ENCODE results near the gene DGKA.
"Not testable (repeated sequence)": the region's sequence is repeated elsewhere in the genome, so short reads cannot be mapped to it uniquely, and the experiment has no call there.

DGKA gene

DNA sequence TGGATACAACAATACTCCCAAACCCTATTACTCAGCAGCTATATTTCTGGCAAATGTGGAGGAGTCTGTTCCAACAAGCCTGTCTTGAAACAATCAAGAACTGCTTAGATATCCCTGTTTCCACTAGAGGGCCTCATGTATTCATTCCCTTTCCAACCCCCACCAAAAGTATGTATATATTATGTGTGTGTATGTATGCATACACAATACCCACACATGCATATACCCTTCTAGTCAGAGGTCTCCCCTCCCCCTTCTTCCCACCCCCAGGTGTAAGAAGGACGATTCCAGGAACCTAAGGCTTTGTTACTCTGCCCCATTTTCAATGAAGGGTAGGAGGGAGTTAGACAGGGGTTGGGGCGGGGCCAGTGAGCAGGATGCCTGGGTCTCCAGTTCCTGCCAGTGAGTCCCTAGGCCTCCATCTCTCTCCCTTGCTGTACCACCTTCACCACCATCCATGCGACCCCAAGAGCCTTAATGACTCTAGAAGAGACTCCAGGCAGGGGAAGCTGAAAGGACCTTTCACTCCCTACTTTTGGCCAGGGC lies at the start of gene DGKA:
TSS of gene DGKA (plus strand) at position 392 of the 546 bp plus-strand sequence. CDS start 5,342 bp downstream, outside the sequence.
- peak; percentile 65 for DNase-seq

DNA sequence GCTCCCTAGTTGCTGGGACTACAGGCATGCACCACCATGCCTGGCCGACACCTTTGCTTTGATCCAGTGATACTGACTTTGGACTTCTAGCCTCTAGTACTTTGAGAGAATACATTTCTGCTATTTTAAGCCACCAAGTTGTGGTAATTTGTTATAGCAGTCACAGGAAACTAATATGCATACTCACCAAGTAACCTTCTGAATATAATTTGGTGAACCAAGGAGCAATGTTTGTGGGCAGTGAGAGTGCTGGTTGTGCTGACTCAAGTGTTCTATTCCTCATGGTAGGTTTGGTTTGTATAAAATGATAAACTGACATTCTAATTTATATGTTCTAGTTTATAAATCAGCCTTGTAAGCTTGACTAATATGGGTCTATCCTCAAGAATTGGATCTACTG lies 45.8 kb upstream of the DGKA start:
- DNase-seq: no peak

DNA sequence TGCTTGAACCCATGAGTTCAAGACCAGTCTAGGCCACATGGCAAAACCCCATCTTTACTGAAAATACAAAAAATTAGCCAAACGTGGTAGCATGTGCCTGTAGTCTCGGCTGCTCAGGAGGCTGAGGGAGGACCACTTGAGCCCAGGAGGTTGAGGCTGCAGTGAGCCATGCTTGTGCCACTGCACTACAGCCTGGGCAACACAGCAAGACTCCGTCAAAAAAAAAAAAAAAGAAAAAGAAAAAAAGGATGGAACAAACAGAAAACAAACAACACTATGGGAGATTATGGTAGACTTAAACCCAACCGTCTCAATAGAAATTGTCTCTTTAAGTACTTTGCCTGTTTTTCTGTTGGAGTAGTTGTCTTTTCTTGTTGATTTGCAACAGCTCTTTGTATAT lies 39.7 kb upstream of the DGKA start:
- DNase-seq: no peak

DNA sequence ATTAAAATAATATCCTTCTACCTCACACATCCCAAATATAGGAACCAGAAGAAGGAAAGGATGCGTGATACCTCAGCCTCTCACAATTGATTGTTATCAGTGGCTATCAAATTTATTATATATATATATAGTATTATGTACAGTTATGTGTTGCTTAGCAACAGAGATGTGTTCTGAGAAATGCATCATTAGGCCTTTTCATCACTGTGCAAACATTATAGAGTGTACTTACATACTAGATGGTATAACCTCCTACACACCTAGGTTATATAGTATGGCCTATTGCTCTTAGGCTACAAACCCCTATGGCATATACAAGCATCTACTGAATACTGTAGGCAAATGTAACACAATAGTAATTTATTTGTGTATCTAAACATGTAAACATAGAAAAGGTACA lies 37.2 kb upstream of the DGKA start:
- no peak for DNase-seq

DNA sequence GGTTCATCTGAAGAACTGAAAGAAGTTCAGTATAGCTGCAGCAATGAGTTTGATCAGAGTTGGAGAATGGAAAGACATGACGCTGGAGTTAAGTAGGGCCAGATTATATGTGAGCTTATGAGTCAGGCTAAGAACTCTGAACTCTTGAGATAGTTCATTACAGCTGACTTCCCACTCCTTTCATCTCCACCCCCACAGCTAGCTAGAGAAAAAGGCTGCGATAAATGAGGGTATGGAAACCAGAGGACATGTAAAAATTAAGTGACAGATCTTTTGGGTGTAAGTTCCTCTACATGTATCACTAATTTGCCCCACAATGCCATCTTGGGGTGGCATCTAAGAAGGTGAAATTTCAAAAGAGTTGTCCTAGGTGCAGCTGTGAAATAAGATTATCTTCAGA lies 31.9 kb upstream of the DGKA start:
- DNase-seq: no peak

DNA sequence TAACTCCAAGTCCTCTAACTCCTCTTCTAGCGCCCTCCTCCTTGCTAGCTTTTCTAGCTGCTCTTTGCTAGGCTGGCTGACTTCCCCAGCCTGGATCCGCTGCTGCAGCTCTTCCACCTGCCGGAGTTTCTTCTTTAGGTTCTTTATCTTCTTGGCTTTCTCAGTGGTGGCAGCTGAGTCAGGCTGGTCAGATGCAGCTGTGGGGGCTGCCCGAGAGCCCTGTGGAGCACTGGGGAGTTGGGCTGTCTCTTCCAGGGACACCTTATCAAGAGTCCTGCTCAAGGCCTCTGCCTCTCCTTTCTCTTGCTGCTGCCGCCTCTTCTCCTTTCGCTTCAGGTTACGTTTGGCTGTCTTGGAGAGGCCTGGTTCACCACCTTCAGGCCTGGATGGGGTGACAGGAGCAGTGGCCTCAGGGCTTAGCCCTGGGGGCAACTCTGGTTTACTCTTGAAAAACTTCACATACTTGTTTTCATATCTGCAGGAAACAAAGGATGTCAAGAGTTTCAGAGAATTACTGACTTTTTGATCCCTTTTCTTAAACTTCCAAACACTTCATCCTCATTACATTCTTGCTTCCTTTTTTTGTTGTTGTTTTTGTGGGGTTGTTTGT lies 29.0 kb upstream of the DGKA start:
- DNase-seq: no peak

DNA sequence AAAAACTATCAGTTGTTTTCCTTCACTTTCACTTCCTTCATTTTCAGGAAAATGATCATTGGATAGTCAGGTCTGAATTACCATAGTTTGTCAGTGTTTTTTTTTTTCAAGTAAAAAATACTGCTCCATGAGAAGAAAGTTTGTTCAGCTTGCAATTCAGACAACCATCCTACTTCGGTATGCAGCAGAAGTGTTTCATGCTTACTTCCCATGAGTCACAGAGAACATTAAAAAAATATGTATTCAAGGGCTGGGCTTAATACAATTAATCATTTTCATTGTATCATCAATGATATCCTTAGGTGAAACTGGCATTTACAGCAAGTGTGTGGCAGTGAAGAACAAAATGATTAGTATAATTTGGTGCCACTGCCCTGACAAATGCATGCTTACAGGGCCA lies 24.9 kb upstream of the DGKA start:
- no peak for DNase-seq

DNA sequence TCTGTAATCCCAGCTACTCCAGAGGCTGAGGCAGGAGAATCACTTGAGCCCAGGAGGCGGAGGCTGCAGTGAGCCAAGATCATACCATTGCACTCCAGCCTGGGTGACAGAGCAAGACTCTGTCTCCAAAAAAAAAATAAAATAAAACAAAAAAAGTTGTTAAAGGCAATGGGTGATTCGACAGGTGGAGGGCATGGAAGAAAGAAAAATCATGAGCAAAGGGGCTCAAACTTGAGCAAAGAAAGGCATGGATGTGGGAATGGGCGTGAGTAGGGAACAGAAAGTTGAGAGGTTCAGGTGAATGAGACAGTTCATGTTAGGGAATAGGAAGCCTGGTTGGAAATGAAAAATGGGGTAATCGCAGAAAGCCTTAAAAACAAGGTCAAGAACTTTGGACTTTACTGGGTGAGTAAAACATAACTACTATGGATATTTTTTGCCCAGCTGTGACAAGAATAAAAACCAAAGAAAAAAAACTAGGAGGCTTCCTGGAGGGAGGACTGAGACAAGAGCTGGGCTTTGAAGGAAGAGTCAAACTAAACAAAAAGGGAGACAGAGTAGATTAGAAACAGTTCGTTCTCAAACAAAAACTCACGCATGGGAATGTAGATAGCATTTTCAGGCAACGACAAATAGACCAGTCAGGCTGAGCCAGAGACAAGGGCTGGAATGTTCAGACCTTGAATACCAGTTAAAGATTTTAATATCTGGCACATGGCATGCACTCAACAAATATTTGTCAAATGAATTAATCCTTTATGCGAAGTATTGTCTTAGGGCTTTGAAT lies 22.0 kb upstream of the DGKA start:
- DNase-seq: no peak

DNA sequence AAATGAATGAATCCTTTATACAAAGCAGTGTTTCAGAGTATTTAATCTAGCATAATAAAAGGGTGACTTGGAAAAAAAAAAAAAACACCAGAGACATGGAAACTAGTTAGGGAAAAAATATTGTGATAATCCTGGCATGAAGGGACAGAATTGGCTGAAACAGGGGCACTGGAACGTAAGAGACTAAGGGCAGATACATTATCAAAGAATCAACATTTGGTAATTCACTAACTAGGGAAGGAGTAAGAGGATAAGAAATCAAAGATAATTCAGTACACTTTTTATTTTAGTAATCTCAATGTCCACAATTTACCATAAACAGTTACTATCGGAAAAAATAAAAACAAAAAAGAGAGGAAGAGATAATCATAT lies 21.5 kb upstream of the DGKA start:
- no peak for DNase-seq

DNA sequence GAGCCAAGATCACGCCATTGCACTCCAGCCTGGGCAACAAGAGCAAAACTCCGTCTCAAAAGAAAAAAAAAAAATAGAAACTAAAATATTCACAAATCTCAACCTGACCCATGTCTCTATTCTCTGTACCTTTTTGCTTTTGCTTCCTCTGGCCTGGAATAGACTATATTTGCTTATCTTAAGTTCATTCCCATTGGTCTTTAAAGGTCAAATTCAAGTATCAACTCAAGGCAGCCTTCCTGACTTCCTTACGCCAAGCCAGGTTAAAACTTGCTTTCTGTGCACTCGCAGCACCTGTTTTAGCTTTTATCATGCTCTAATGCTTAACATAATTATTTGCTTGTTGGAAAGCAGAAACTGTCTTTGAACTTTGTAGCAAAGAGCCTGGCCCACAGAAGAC lies 18.1 kb upstream of the DGKA start:
- DNase-seq: no peak

DNA sequence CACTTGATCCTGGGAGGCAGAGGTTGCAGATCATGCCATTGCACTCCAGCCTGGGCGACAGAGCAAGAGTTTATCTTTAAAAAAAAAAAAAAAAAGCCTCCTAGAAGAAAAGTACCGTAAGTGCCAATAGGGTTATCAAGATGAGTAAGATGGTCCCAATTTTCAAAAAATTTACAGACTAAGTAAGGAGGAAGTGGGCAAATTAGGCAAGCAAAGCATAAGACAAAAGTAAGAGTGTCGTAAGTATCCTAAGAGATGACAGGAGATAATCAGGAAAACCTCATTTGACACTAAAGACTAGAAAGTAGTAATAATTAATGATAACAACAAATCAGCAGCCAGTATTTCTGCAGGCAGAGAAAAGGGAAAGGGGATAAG lies 15.5 kb upstream of the DGKA start:
- DNase-seq: no peak

DNA sequence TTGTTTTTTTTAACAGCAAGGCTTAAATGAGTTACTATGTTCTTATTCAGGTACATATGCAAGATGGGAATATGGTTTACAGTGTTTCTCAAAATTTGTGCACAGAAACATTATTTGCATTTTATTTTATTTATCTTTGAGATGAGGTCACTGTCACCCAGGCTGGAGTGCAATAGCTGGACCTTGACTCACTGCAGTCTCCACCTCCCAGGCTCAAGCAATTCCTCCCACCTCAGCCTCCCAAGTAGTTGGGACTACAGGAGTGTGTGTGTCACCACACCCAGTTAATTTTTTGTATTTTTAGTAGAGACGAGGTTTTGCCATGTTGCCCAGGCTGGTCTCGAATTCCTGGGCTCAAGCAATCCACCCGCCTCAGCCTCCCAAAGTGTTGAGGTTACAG lies 11.9 kb upstream of the DGKA start:
- not testable (repeated sequence) for DNase-seq

DNA sequence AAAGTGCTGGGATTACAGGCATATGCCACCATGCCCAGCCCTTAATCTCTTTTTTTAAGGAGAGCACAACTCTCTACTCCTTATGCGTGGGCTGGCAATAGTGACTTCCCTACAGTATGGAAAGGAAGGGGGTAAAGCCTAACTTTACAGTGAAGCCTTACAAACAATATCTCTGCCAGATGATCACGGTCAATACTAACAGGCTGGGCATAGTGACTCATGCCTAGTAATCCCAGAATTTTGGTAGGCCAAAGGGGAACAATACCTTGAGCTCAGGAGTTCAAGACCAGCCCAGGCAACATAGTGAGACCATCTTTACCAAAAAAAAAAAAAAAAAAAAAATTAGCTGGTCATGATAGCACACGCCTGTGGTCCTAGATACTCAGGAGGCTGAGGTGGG lies 8.8 kb upstream of the DGKA start:
- DNase-seq: no peak

DNA sequence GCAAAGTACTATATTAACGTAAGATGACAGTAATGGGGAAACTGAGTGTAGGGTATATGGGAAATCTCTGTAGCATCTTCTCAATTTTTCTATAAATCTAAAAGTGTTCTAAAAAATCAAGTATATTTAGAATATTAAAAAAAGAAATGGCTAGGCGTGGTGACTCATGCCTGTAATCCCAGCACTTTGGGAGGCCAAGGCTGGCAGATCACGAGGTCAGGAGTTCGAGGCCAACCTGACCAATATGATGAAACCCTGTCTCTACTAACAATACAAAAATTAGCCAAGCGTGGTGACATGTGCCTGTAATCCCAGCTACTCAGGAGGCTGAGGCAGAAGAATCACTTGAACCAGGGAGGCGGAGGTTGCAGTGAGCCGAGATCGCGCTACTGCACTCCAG lies 7.3 kb upstream of the DGKA start:
- not testable (repeated sequence) for DNase-seq

DNA sequence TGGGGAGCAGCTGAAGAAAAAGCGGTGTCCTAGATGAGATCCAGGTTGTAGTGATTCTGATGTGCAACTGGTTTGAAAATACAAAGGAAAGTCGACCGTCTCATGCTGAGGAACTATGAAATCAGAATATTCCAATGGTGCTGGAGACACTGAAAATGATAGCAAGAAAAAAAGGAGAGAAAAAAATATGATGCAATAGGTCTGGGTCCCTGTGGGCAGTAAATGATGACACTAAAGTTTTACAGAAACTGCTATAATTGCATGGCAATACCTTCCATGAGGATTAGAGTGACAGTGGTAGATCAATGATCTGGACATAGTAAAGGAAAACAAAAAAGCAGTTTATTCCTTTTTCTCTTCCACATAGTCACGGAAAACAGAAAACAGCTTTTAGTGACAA lies 5.6 kb upstream of the DGKA start:
- no peak for DNase-seq

DNA sequence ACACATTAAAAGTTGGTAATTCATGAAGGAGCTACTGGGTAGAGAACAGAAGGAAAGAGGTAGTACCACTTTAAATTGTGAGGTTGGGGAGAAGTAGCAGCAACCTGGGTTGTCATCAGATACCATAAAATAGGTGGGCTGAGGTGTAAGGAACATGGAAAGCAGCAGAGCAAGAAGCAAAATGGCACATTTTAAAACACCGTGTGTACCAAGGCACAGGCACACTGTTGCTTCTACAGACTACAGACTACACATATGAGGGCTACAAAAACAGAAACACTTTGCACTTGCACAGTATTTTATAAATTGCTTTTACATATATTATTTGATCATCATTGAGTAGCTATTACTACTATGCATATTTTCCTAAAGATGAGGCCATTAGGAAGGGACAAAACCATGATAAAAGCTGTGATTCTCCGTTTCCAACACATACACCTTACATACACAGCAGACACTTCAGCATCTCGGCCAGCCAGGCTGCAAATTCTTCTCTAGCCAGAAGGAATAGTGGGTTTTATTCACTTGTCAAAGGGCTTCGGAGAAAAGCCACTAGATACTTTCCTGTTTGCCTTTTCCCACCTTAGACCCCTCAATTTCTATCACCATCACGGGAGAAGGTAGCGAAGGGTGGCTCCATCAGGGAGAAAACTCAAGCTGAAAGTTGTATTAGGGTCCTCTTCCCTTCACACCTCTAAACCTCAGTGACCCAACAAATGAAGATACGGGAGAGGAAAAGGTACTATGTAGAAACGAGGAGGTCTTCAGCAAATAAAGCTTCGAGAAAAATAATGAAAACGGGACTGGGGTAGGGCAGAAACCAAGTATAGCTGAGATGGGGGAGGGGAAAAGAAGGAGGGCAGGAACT lies 4.9 kb upstream of the DGKA start:
- no peak for DNase-seq

DNA sequence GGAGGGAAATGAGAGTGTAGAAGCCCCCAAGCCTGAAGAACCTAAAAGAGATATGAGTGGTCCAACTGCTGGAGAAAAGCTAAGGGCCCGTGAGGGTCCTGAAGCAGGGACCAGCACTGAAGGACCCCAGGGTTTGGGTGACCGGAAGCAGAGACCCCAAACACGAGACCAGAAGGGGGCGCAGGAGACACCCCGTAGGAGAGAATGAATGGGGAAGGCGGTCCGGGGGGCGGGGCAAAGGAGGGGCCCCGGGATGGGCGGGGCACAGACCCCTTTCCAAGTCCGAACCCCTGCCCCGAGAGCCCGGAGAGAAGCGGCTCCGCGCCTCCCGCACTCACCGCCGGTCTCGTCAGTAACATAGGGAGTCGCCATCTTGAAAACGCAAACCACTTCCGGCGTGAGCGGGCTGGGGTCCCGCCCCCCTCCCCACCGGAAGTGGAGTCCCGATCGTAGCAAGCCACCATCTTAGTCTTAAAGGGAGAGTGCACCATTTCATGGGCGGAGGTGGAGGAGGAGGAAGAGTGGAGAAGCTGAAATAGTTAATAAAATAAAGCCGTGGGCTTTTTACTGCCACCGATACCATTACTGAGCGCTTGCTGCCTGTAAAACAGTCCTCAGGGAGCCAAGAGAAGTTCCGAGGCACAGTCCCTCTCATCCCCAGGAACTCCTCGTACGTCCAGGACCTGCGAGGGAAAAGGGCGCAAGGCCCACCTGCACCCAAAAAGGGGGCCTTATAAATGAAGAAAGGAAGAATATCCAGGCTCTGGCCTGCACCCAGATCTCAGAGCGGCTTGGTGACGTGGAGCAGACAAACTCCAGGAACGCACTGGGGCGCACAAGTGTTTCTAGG lies 4.0 kb upstream of the DGKA start:
- peak; percentile 94 for DNase-seq

DNA sequence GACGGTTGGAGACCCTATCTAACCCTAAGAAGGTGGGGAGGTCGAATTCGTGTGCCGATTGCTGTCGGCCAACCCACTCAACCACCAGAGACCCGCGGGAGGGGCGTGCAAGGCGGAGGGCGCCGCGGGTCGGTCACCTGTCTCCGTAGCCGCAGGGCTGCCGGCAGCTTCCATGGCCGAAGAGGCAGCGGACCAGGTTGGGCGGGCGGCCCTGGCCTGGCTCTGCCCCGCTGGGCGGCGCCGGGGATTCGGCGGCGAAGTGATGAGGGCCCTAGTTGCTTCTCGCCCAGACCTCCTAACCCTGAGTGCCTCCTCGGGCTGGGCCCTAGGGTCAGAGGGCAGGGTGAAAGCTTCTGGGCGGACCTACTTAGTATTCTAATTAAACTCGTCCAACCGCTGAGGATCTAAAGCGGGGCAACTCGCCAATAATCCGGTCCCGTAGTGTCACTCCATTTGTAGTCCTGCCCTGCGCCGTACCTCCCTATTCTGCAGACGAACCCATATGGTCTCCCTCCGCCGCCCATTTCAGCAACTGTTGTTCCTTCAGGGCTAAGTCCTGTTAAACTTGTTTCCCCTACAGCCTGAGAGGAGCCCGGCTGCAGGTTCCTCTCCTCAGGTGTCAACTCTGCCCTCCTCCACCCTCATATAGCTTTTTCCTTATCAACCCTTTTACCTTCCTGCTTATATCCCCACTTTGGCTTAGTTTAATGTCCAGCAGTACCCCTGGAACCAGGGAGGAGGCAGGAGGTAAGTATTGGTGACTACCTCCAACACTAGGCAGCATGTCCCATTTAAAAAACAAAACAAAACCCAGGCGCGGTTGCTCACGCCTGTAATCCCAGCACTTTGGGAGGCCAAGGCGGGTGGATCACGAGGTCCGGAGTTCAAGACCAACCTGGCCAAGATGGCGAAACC lies 3.1 kb upstream of the DGKA start, which contains the start of gene PYM1:
TSS of gene PYM1 (minus strand) at position 307 of the 915 bp plus-strand sequence. CDS start at position 174, 133 bp downstream.
- DNase-seq: peak; percentile 91

DNA sequence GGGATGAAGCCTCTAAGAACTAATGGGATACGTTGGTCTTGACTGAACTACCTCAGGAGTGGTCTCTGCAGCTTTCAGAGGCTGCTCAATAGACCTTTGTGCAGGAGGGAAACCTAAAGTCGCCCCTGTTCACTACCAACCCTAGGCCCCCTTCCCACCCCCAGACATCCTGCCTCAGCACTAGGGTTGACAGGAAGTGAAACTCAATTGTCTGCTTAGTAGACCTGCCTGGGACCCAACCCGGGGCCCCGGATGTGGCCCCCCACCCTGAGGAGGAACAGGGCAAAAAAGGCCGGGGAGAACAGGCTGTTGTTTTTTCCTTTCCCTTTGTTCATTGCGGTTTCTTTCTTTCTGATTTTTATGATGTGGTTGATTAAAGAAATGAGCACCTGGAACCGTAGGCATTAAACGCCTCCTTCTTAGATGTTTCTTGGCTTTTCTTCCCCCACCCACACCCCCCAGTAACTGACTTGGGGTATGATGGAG lies 1.6 kb upstream of the DGKA start:
- no peak for DNase-seq

DNA sequence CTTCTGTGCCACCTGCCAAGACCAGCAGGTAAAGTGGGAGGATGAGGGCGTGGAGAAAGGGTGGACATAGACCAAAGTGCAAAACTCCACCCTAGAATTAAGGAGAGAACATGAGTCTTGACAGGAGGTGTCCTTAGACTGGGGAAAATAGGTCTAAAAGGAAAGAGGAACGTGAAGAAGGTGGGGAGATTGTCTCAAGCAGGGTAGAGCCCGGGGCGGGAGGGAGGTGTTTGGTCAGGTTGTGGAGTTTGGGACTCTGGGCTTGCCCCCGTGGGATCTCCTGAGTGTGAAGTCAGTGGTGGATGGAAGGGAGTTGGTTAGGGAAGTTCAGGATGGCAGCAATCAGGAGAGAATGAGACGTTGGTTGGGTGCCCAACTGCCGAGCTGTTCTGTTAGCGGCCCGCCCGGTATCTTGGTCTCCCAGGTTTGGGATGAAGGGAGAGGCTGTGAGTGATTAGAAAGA lies 386 bp downstream of the DGKA start:
- no peak for DNase-seq

Data from NCI-H146 (cell line).